K562 (cell line): ENCODE measurements around the gene PCDHGA8. TPM values are rescaled to one million over a fixed set of nuclear protein-coding genes. Genes with fewer than 3 reads are reported as not detected.

ENCODE experiments used
- ZNF121 ChIP-seq: sonication (generic); formaldehyde crosslinking; conservative IDR thresholded peaks from 2 replicates; pipeline ENCODE4 v1.8.0; 2022; ENCODE audit warnings: missing genetic modification reagents
- polyA plus RNA-seq, 8 experiments: library from polyadenylated mRNA; depleted of rRNA in 4 of 8; stranded (reverse) in 5 of 8; unstranded in 3 of 8; fragments of >200 nt; fragmentation: Nextera tagmentation in 2 of 8; fragmentation: Illumina TruSeq in 1 of 8; extraction: Ambion mirVana in 2 of 8; extraction: Trizol in 1 of 8; gene quantifications; 2 replicates each; pipeline versions ENCODE4 v1.2.1 to v1.2.3, GENCODE V29; 2011 to 2014; ENCODE audit warnings: inconsistent platforms in 1 of 8, missing spikeins in 1 of 8
- total RNA-seq, 7 experiments: library from RNA; depleted of rRNA in 6 of 7; stranded (reverse); fragments of >200 nt in 6 of 7; fragmentation: Illumina TruSeq in 2 of 7; extraction: Trizol in 2 of 7; gene quantifications; 2 replicates each; pipeline versions ENCODE4 v1.2.1 to v1.2.3, GENCODE V29; 2011 to 2021; ENCODE audit warnings: low replicate concordance in 1 of 7
- TF ChIP-seq, protein P1 (sequence below): fragments of 450-650 bp; IDR thresholded peaks from 2 replicates; pipeline ENCODE4 v1.6.1; 2016; ENCODE audit warnings: mild to moderate bottlenecking, moderate library complexity
- TF ChIP-seq, protein P2 (sequence below), 2 experiments: fragments of 250-450 bp in 1 of 2; fragments of 450-650 bp in 1 of 2; sonication (Bioruptor Pico) in 1 of 2; IDR thresholded peaks; 2 replicates each; pipeline versions ENCODE4 v1.6.1 to v1.8.0; 2016 to 2021; ENCODE audit warnings: mild to moderate bottlenecking in 2 of 2, moderate library complexity in 2 of 2, missing compliant biosample characterization in 1 of 2, missing genetic modification characterization in 1 of 2
- TF ChIP-seq, protein P3 (sequence below): fragments of 250-450 bp; sonication (Bioruptor Pico); IDR thresholded peaks from 2 replicates; pipeline ENCODE4 v1.8.0; 2022; ENCODE audit warnings: moderate library complexity, mild to moderate bottlenecking, inconsistent platforms
- TF ChIP-seq, protein P4 (sequence below): fragments of 250-450 bp; sonication (Bioruptor Pico); IDR thresholded peaks from 2 replicates; pipeline ENCODE4 v1.5.0; 2021

PCDHGA8 gene
- total and polyA plus RNA-seq, 9 of the 15 experiments (the other 6 are each of a cell fraction or from before 2014, with no cell fraction given) = 0.04 to 0.11 (median 0.07) TPM; not detected in 2

DNA sequence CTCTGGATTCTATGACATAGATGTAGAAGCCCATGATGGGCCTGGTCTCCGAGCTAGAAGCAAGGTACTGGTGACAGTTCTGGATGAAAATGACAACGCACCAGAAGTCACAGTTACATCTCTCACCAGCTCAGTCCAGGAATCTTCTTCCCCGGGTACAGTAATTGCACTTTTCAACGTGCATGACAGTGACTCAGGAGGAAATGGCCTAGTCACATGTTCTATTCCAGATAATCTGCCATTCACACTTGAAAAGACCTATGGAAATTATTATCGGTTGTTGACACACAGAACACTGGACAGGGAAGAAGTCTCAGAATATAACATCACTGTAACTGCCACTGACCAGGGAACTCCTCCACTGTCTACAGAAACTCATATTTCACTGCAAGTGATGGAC, 36.3 kb upstream of the PCDHGA8 start (continued):
- TF ChIP-seq, protein P1, sequence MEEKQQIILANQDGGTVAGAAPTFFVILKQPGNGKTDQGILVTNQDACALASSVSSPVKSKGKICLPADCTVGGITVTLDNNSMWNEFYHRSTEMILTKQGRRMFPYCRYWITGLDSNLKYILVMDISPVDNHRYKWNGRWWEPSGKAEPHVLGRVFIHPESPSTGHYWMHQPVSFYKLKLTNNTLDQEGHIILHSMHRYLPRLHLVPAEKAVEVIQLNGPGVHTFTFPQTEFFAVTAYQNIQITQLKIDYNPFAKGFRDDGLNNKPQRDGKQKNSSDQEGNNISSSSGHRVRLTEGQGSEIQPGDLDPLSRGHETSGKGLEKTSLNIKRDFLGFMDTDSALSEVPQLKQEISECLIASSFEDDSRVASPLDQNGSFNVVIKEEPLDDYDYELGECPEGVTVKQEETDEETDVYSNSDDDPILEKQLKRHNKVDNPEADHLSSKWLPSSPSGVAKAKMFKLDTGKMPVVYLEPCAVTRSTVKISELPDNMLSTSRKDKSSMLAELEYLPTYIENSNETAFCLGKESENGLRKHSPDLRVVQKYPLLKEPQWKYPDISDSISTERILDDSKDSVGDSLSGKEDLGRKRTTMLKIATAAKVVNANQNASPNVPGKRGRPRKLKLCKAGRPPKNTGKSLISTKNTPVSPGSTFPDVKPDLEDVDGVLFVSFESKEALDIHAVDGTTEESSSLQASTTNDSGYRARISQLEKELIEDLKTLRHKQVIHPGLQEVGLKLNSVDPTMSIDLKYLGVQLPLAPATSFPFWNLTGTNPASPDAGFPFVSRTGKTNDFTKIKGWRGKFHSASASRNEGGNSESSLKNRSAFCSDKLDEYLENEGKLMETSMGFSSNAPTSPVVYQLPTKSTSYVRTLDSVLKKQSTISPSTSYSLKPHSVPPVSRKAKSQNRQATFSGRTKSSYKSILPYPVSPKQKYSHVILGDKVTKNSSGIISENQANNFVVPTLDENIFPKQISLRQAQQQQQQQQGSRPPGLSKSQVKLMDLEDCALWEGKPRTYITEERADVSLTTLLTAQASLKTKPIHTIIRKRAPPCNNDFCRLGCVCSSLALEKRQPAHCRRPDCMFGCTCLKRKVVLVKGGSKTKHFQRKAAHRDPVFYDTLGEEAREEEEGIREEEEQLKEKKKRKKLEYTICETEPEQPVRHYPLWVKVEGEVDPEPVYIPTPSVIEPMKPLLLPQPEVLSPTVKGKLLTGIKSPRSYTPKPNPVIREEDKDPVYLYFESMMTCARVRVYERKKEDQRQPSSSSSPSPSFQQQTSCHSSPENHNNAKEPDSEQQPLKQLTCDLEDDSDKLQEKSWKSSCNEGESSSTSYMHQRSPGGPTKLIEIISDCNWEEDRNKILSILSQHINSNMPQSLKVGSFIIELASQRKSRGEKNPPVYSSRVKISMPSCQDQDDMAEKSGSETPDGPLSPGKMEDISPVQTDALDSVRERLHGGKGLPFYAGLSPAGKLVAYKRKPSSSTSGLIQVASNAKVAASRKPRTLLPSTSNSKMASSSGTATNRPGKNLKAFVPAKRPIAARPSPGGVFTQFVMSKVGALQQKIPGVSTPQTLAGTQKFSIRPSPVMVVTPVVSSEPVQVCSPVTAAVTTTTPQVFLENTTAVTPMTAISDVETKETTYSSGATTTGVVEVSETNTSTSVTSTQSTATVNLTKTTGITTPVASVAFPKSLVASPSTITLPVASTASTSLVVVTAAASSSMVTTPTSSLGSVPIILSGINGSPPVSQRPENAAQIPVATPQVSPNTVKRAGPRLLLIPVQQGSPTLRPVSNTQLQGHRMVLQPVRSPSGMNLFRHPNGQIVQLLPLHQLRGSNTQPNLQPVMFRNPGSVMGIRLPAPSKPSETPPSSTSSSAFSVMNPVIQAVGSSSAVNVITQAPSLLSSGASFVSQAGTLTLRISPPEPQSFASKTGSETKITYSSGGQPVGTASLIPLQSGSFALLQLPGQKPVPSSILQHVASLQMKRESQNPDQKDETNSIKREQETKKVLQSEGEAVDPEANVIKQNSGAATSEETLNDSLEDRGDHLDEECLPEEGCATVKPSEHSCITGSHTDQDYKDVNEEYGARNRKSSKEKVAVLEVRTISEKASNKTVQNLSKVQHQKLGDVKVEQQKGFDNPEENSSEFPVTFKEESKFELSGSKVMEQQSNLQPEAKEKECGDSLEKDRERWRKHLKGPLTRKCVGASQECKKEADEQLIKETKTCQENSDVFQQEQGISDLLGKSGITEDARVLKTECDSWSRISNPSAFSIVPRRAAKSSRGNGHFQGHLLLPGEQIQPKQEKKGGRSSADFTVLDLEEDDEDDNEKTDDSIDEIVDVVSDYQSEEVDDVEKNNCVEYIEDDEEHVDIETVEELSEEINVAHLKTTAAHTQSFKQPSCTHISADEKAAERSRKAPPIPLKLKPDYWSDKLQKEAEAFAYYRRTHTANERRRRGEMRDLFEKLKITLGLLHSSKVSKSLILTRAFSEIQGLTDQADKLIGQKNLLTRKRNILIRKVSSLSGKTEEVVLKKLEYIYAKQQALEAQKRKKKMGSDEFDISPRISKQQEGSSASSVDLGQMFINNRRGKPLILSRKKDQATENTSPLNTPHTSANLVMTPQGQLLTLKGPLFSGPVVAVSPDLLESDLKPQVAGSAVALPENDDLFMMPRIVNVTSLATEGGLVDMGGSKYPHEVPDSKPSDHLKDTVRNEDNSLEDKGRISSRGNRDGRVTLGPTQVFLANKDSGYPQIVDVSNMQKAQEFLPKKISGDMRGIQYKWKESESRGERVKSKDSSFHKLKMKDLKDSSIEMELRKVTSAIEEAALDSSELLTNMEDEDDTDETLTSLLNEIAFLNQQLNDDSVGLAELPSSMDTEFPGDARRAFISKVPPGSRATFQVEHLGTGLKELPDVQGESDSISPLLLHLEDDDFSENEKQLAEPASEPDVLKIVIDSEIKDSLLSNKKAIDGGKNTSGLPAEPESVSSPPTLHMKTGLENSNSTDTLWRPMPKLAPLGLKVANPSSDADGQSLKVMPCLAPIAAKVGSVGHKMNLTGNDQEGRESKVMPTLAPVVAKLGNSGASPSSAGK = peak; percentile 52; the same call in 1 of the 2 replicates
- TF ChIP-seq, protein P2, sequence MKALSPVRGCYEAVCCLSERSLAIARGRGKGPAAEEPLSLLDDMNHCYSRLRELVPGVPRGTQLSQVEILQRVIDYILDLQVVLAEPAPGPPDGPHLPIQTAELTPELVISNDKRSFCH (CRISPR knock-in tag; IDR thresholded peaks at IDR 0.05) = no peak
- TF ChIP-seq, protein P2 (tag; IDR thresholded peaks at IDR 0.05) = no peak
- TF ChIP-seq, protein P3, sequence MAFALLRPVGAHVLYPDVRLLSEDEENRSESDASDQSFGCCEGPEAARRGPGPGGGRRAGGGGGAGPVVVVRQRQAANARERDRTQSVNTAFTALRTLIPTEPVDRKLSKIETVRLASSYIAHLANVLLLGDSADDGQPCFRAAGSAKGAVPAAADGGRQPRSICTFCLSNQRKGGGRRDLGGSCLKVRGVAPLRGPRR = no peak
- TF ChIP-seq, protein P4, sequence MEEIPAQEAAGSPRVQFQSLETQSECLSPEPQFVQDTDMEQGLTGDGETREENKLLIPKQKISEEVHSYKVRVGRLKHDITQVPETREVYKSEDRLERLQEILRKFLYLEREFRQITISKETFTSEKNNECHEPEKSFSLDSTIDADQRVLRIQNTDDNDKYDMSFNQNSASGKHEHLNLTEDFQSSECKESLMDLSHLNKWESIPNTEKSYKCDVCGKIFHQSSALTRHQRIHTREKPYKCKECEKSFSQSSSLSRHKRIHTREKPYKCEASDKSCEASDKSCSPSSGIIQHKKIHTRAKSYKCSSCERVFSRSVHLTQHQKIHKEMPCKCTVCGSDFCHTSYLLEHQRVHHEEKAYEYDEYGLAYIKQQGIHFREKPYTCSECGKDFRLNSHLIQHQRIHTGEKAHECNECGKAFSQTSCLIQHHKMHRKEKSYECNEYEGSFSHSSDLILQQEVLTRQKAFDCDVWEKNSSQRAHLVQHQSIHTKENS = no peak
- TF ChIP-seq ZNF121 (CRISPR knock-in tag) = no peak
